Neural progenitor cell (in vitro differentiated cells): ENCODE data around the gene SLC25A47.

ENCODE experiments used
- CTCF ChIP-seq: fragments of 200-600 bp; sonication (generic); IDR thresholded peaks from 2 replicates; pipeline ENCODE4 v1.5.1; 2017; ENCODE audit warnings: antibody characterized with exemption, mild to moderate bottlenecking
- EZH2phosphoT487 ChIP-seq: fragments of 200-600 bp; sonication (generic); IDR thresholded peaks from 2 replicates; pipeline ENCODE4 v1.6.1; 2017; ENCODE audit warnings: antibody characterized with exemption

GRCh38 chr14:100282766-100283419, 40.2 kb upstream of the SLC25A47 start:
- TF ChIP-seq CTCF (no peak), EZH2phosphoT487 (no peak)
